HG03280 (cell line): Measurements from ENCODE around the gene SKP1.

Source experiments
- ATAC-seq: cut with Tn5 transposase; IDR thresholded peaks from one replicate; pipeline ENCODE4 v1.9.1; 2021; ENCODE audit warnings: mild to moderate bottlenecking, moderate library complexity; ENCODE audit not compliant: unreplicated experiment

The SKP1 gene

GRCh38 chr5:134130239-134130945, 46.4 kb downstream of the SKP1 start:
- no peak for ATAC-seq

- ATAC-seq = no peak
Observed at GRCh38 chr5:134129411-134130238, 47.1 kb downstream of the SKP1 start.

GRCh38 chr5:134128648-134128995, 48.1 kb downstream of the SKP1 start:
- ATAC-seq = no peak

GRCh38 chr5:134127988-134128647, 48.6 kb downstream of the SKP1 start:
- ATAC-seq = no peak

- peak; percentile 56 for ATAC-seq
Observed at GRCh38 chr5:134127376-134127861, 49.3 kb downstream of the SKP1 start.

GRCh38 chr5:134125039-134126015, 51.4 kb downstream of the SKP1 start:
- no peak for ATAC-seq

GRCh38 chr5:134124289-134125038, 52.3 kb downstream of the SKP1 start:
- ATAC-seq = no peak

GRCh38 chr5:134123360-134123759, 53.4 kb downstream of the SKP1 start:
- no peak for ATAC-seq

- no peak for ATAC-seq
Observed at GRCh38 chr5:134122530-134122929, 54.2 kb downstream of the SKP1 start.

GRCh38 chr5:134120386-134121138, 56.2 kb downstream of the SKP1 start:
- ATAC-seq = no peak

GRCh38 chr5:134119720-134120119, 57.0 kb downstream of the SKP1 start:
- ATAC-seq = no peak

- no peak for ATAC-seq
Observed at GRCh38 chr5:134118212-134118835, 58.4 kb downstream of the SKP1 start.

GRCh38 chr5:134116789-134117761, 59.7 kb downstream of the SKP1 start:
- ATAC-seq = no peak

- no peak for ATAC-seq
Observed at GRCh38 chr5:134116286-134116685, 60.5 kb downstream of the SKP1 start.

- ATAC-seq = no peak
Observed at GRCh38 chr5:134115806-134116175, 61.0 kb downstream of the SKP1 start.

- ATAC-seq = peak; percentile 3
Observed at GRCh38 chr5:134114886-134115805, 61.6 kb downstream of the SKP1 start.
